Measurements from ENCODE around the gene KCNK17. TPM values are rescaled to one million over a fixed set of nuclear protein-coding genes. Genes with fewer than 3 reads are reported as not detected.

The KCNK17 gene
- total and polyA plus RNA-seq, 2 donors (not counting 3 experiments of a cell fraction or from before 2014, with no cell fraction given), result not detected

DNA sequence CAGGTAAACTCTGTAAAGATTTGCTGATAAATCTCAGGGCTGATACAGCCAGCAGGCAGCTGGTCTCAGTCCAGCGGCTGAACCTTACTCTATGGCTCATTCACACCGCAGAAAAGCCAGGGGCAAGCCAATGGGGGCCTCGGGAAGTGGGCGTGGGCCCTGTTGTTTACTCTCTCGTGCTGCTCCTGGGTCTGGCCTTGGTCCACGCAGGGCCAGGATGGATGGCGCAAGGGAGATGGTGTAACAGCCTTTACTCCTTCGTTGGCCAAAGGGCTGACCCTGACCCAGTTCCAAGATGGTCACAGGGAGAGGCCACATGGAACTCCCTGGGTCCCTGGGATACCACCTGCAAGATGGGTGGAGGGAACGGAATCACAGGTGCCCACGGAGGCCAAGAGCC lies 16.2 kb downstream of the KCNK17 start:
- no peak for FAIRE-seq
- no peaks in the 10 kb centered on the region for H3K4me1 ChIP-seq (ENCODE audit: control insufficient read depth, extremely low read depth, insufficient read depth, low read length)
- no peak overlapping the region for H3K27ac ChIP-seq (ENCODE audit: insufficient read depth, low read depth, low read length)
- H3K4me2 ChIP-seq (ENCODE audit: insufficient read depth, low read length), result no peak overlapping the region
- H3K9me3 ChIP-seq (replicated peaks; ENCODE audit: control insufficient read depth, insufficient read depth, low read length), result no peaks in the 10 kb centered on the region
- no peaks in the 10 kb centered on the region for H3K79me2 ChIP-seq (ENCODE audit: control insufficient read depth, insufficient read depth, low read length)
- H3K36me3 ChIP-seq (ENCODE audit: control insufficient read depth in 2 of 2, extremely low read depth in 1 of 2, insufficient read depth in 2 of 2, low read length in 2 of 2), result no peaks in the 10 kb centered on the region
- dilution Hi-C loops (cut with MboI; ENCODE audit: extremely low pct_ligation_motif_present, low sequenced_read_pairs) (no loop called here), intact Hi-C loops (cut with micrococcal nuclease) (no loop called here)
- no peaks in the 10 kb centered on the region for H3K9me1 ChIP-seq (replicated peaks; ENCODE audit: control insufficient read depth, extremely low read depth, insufficient read depth, low read length)
- no peaks in the 10 kb centered on the region for H4K20me1 ChIP-seq (replicated peaks; ENCODE audit: control insufficient read depth, extremely low read depth, insufficient read depth, low read length)
- TF ChIP-seq, protein P1, sequence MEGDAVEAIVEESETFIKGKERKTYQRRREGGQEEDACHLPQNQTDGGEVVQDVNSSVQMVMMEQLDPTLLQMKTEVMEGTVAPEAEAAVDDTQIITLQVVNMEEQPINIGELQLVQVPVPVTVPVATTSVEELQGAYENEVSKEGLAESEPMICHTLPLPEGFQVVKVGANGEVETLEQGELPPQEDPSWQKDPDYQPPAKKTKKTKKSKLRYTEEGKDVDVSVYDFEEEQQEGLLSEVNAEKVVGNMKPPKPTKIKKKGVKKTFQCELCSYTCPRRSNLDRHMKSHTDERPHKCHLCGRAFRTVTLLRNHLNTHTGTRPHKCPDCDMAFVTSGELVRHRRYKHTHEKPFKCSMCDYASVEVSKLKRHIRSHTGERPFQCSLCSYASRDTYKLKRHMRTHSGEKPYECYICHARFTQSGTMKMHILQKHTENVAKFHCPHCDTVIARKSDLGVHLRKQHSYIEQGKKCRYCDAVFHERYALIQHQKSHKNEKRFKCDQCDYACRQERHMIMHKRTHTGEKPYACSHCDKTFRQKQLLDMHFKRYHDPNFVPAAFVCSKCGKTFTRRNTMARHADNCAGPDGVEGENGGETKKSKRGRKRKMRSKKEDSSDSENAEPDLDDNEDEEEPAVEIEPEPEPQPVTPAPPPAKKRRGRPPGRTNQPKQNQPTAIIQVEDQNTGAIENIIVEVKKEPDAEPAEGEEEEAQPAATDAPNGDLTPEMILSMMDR (IDR thresholded peaks at IDR 0.05; ENCODE audit: extremely low read depth in 1 of 2, insufficient read depth in 1 of 2, low read depth in 1 of 2, low read length in 2 of 2), result no peak
- TF ChIP-seq JUN (IDR thresholded peaks at IDR 0.05; ENCODE audit: borderline replicate concordance, insufficient read depth, insufficient read length, low read depth) (no peak), MYC (IDR thresholded peaks at IDR 0.05; ENCODE audit: low read depth, low read length) (no peak), GATA2 (IDR thresholded peaks at IDR 0.05; ENCODE audit: insufficient read depth, insufficient read length, low read depth, low read length) (no peak)
- TF ChIP-seq, protein P2, sequence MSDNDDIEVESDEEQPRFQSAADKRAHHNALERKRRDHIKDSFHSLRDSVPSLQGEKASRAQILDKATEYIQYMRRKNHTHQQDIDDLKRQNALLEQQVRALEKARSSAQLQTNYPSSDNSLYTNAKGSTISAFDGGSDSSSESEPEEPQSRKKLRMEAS (IDR thresholded peaks at IDR 0.05; ENCODE audit: insufficient read depth, insufficient read length), result no peak
- no peak overlapping the region for H3K9ac ChIP-seq (replicated peaks; ENCODE audit: extremely low read depth, insufficient read depth, low read length)
- H3K27me3 ChIP-seq (ENCODE audit: control insufficient read depth in 2 of 2, insufficient read depth in 2 of 2, low read length in 2 of 2), result no peaks in the 10 kb centered on the region
- no peak for DNase-seq (ENCODE audit: low read depth, low spot score)
- H3K4me3 ChIP-seq (replicated peaks in 1 of 3; ENCODE audit: insufficient read depth in 1 of 3, low read depth in 1 of 3, low read length in 3 of 3), result no peak overlapping the region
- no TSS peak for BruUV-seq (replicated peaks)
- no peak overlapping the region for H2AFZ ChIP-seq (ENCODE audit: low read depth, low read length)
- ChIA-PET POLR2A (no interaction called here), CTCF (interaction anchor here (14.2 kb wide), 1 partner anchor 130 kb away, joined by 223 read pairs; no protein-coding TSS in a partner anchor)
